B cell (primary cell): Measurements from ENCODE around the gene RPS26. TPM values are rescaled to one million over a fixed set of nuclear protein-coding genes. Genes with fewer than 3 reads are reported as not detected.

ENCODE experiments used
- ATAC-seq: fragments of 200-7000 bp; cut with Tn5 transposase; one replicate; pipeline ENCODE4 v1.10.0; 2021; ENCODE audit warnings: low read depth, mild to moderate bottlenecking, moderate number of reproducible peaks, moderate library complexity
- CTCF ChIA-PET: fragments of 350-600 bp; sonication (Branson Sonifier 250); formaldehyde crosslinking; loops from one replicate; lab custom pipeline; 2021; ENCODE audit warnings: antibody characterized with exemption, inconsistent platforms; lab: Charles Lee
- POLR2A ChIA-PET: fragments of 350-600 bp; sonication (Branson Sonifier 250); formaldehyde crosslinking; loops from one replicate; lab custom pipeline; 2021; ENCODE audit warnings: antibody characterized with exemption; lab: Charles Lee
- DNase-seq: peaks from one replicate; pipeline ENCODE4 v3.0.0; 2013
- H2AFZ ChIP-seq: 2 replicates; pipeline ENCODE4 v1.6.1; 2012; ENCODE audit warnings: mild to moderate bottlenecking, low read depth, low read length; ENCODE audit not compliant: insufficient read depth, poor library complexity, severe bottlenecking
- H3K27ac ChIP-seq, 2 donors: 1 replicate in 1 of 2; 2 replicates in 1 of 2; pipeline ENCODE4 v1.5.1; 2012 to 2013; ENCODE audit warnings: low read length in 2 of 2, mild to moderate bottlenecking in 2 of 2, moderate library complexity in 1 of 2
- H3K27me3 ChIP-seq, 4 experiments: fragments of 200-600 bp in 1 of 4; sonication (generic) in 1 of 4; replicated peaks in 1 of 4; 1 replicate in 2 of 4; 2 replicates in 2 of 4; pipeline versions ENCODE4 v1.6.1 to v1.7.0; 2013 to 2016; ENCODE audit warnings: low read length in 3 of 4, mild to moderate bottlenecking in 2 of 4, mixed read lengths in 1 of 4, moderate library complexity in 1 of 4; ENCODE audit not compliant: insufficient read depth in 4 of 4, control insufficient read depth in 3 of 4; ENCODE audit errors: control extremely low read depth in 1 of 4
- H3K36me3 ChIP-seq, 2 experiments: replicated peaks in 1 of 2; 1 replicate in 1 of 2; 2 replicates in 1 of 2; pipeline versions ENCODE4 v1.6.1 to v1.7.1; 2013; ENCODE audit warnings: low read length in 1 of 2; ENCODE audit not compliant: insufficient read depth in 2 of 2, control insufficient read depth in 1 of 2; ENCODE audit errors: control extremely low read depth in 1 of 2, extremely low read depth in 1 of 2
- H3K4me1 ChIP-seq, 2 donors: fragments of 200-600 bp in 1 of 2; sonication (generic) in 1 of 2; 1 replicate in 1 of 2; 2 replicates in 1 of 2; pipeline versions ENCODE4 v1.5.1 to v1.6.1; 2013 to 2017; ENCODE audit warnings: low read length in 2 of 2; ENCODE audit not compliant: control insufficient read depth in 2 of 2, insufficient read depth in 2 of 2
- H3K4me2 ChIP-seq: replicated peaks from 2 replicates; pipeline ENCODE3; 2012; ENCODE audit warnings: mild to moderate bottlenecking, low read depth, low read length; ENCODE audit not compliant: poor library complexity, severe bottlenecking
- H3K4me3 ChIP-seq, 5 experiments: fragments of 200-600 bp in 1 of 5; sonication (generic) in 1 of 5; 1 replicate in 3 of 5; 2 replicates in 2 of 5; pipeline versions ENCODE4 v1.5.1 to v1.7.0; 2011 to 2016; ENCODE audit warnings: low read length in 4 of 5, mild to moderate bottlenecking in 4 of 5, low read depth in 2 of 5, control low read depth in 1 of 5, moderate library complexity in 1 of 5; ENCODE audit not compliant: insufficient read depth in 1 of 5; ENCODE audit errors: control extremely low read depth in 1 of 5, extremely low read depth in 1 of 5
- H3K79me2 ChIP-seq: fragments of 200-600 bp; sonication (generic); one replicate; pipeline ENCODE4 v1.6.0; 2016; ENCODE audit warnings: low read length; ENCODE audit not compliant: control insufficient read depth, insufficient read depth
- H3K9ac ChIP-seq: fragments of 200-600 bp; sonication (generic); 2 replicates; pipeline ENCODE4 v1.6.1; 2017; ENCODE audit warnings: mild to moderate bottlenecking, low read length, moderate library complexity
- H3K9me3 ChIP-seq, 3 donors: one replicate each; pipeline versions ENCODE4 v1.6.1 to v1.7.1; 2013; ENCODE audit warnings: low read length in 2 of 3; ENCODE audit not compliant: control insufficient read depth in 2 of 3, insufficient read depth in 1 of 3; ENCODE audit errors: control extremely low read depth in 1 of 3
- H4K20me1 ChIP-seq: 2 replicates; pipeline ENCODE4 v1.6.0; 2012; ENCODE audit warnings: mild to moderate bottlenecking, low read length; ENCODE audit not compliant: insufficient read depth, control insufficient read depth, poor library complexity, severe bottlenecking
- H3K27ac Mint-ChIP-seq: one replicate; pipeline ENCODE4 v1.8.0; 2021; ENCODE audit warnings: mixed read lengths
- H3K27me3 Mint-ChIP-seq: one replicate; pipeline ENCODE4 v1.8.0; 2021; ENCODE audit warnings: mixed read lengths
- H3K4me1 Mint-ChIP-seq: one replicate; pipeline ENCODE4 v1.8.0; 2021; ENCODE audit warnings: mixed read lengths
- H3K4me3 Mint-ChIP-seq: one replicate; pipeline ENCODE4 v1.8.0; 2021; ENCODE audit warnings: mixed read lengths
- H3K9me3 Mint-ChIP-seq: one replicate; pipeline ENCODE4 v1.8.0; 2022; ENCODE audit warnings: mixed read lengths; ENCODE audit not compliant: insufficient read depth
- CTCF ChIP-seq: fragments of 200-600 bp; IDR thresholded peaks from one replicate; pipeline ENCODE4 v1.8.0; 2022; ENCODE audit warnings: antibody characterized with exemption, mild to moderate bottlenecking
- EZH2 ChIP-seq: IDR thresholded peaks from 2 replicates; pipeline ENCODE4 v1.6.1; 2012; ENCODE audit warnings: borderline replicate concordance, low read depth, mild to moderate bottlenecking, moderate library complexity, low read length; ENCODE audit not compliant: insufficient read depth, poor library complexity, severe bottlenecking
- WGBS: methylation state at CpG from one replicate; pipeline ENCODE4 v1.1.5; 2013; ENCODE audit warnings: missing lambda C conversion rate; ENCODE audit not compliant: insufficient coverage; 5-methylcytosine and 5-hydroxymethylcytosine counted together
- intact Hi-C: fragments of 100-400 bp; cut with micrococcal nuclease; formaldehyde crosslinking; loops from one replicate; pipeline ENCODE4 v1.10.0; 2022
- polyA plus RNA-seq: library from polyadenylated mRNA; depleted of rRNA; stranded (reverse); fragments of >200 nt; gene quantifications from 2 replicates; pipeline ENCODE4 v1.2.3, GENCODE V29; 2012
- total RNA-seq, 2 donors: library from RNA; stranded (reverse); fragments of 120-200 nt in 1 of 2; gene quantifications; 1 replicate in 1 of 2; 2 replicates in 1 of 2; pipeline versions ENCODE4 v1.2.3 to v1.2.4, GENCODE V29; 2013 to 2022

RPS26 gene
- total and polyA plus RNA-seq, 2 donors (not counting 1 experiment from before 2014, with no cell fraction given): 21.0 to 549 TPM

DNA sequence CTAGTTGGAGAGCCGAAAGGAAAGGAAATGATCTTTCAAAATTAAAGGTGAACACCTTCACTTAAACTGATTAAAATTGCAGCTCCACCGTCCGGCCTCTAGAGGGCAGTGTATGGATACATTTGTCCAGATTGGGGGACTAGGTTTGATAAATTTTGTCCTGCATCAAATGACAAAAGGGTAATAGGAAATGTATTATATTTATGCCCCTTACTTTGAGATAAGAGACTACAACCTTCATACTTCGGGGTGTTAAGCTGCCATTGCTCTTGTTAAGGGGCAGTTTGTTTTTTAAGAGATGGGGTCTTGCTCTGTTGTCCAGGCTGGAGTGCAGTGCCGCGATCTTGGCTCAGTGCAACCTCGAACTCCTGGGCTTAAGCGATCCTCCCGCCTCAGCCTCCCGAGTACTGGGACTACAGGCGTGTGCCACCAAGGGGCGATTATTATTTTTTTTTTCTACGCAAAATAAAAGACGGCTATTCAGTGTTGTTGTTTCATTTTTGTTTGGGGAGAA is 45.5 kb upstream of the RPS26 start:
- H3K79me2 ChIP-seq: no peaks in the 10 kb centered on the region
- Mint-ChIP-seq H3K9me3 (no peaks in the 10 kb centered on the region), H3K4me3 (peak overlapping the region; percentile 84), H3K4me1 (peaks cover 21% of the 10 kb centered on the region), H3K27ac (no peak overlapping the region), H3K27me3 (no peaks in the 10 kb centered on the region)
- TF ChIP-seq EZH2 (no peak), CTCF (peak; percentile 87)
- no peaks in the 10 kb centered on the region for H3K9me3 ChIP-seq
- no peak overlapping the region for H3K27ac ChIP-seq
- peaks cover under 1 to 30% of the 10 kb centered on the region in 2 experiments for H3K36me3 ChIP-seq
- no peaks in the 10 kb centered on the region for H4K20me1 ChIP-seq
- peak overlapping the region; percentile 78 for H3K4me2 ChIP-seq
- H3K4me1 ChIP-seq: peaks cover 13 to 18% of the 10 kb centered on the region in 2 donors
- intact Hi-C loops: loop anchor here (1.0 to 5.0 kb wide), 5 partner anchors 22 to 195 kb away; partner anchors contain the start of genes ESYT1, RAB5B and RPS26
- peaks cover 0 to 4% (median 0%) of the 10 kb centered on the region in 4 experiments for H3K27me3 ChIP-seq
- H3K9ac ChIP-seq: no peak overlapping the region
- WGBS: 72% methylated on average over 5 of the region's 14 CpGs
- CTCF ChIA-PET: interaction anchor here (0.5 to 4.4 kb wide), 41 partner anchors 10 to 561 kb away, joined by 3 to 33 read pairs (median 4); partner anchors contain the start of genes ANKRD52, BLOC1S1, RAB5B and SARNP
- peak overlapping the region; percentile 59 for H2AFZ ChIP-seq
- peak; percentile 50 for ATAC-seq
- H3K4me3 ChIP-seq: peak overlapping the region in 4 of 5 experiments; percentile 32 to 48 (median 43)
- POLR2A ChIA-PET: interaction anchor here (0.8 to 2.5 kb wide), 4 partner anchors 14 to 48 kb away, joined by 4 to 9 read pairs (median 6); partner anchors contain the start of gene RAB5B
- peak; percentile 79 for DNase-seq
